OCI-LY3 (cell line): Measurements from ENCODE around the gene FCF1.

ENCODE experiments used
- H2AFZ ChIP-seq: fragments of 200-600, 300-600 bp; shearing (Covaris generic); 2 replicates; pipeline ENCODE4 v1.6.0; 2014; ENCODE audit warnings: antibody characterized with exemption, low read depth, low read length
- H3K27ac ChIP-seq: fragments of 200-600, 300-600 bp; sonication (generic); 2 replicates; pipeline ENCODE4 v1.5.1; 2014; ENCODE audit warnings: mild to moderate bottlenecking, low read length, moderate library complexity, mixed read lengths
- H3K27me3 ChIP-seq: fragments of 200-600, 300-600 bp; sonication (generic); 2 replicates; pipeline ENCODE4 v1.6.1; 2014; ENCODE audit warnings: low read depth, low read length, mixed read lengths
- H3K36me3 ChIP-seq: fragments of 200-600, 300-600 bp; sonication (generic); replicated peaks from 2 replicates; pipeline ENCODE3; 2014; ENCODE audit warnings: low read depth, low read length, mixed read lengths
- H3K4me1 ChIP-seq: fragments of 300-600, 200-600 bp; sonication (generic); 2 replicates; pipeline ENCODE4 v1.6.1; 2014; ENCODE audit warnings: low read length, mixed read lengths
- H3K4me2 ChIP-seq: fragments of 200-600, 300-600 bp; sonication (generic); 2 replicates; pipeline ENCODE4 v1.6.1; 2014; ENCODE audit warnings: low read length, mixed read lengths
- H3K4me3 ChIP-seq: fragments of 300-600, 200-600 bp; sonication (generic); 2 replicates; pipeline ENCODE4 v1.5.1; 2014; ENCODE audit warnings: antibody characterized with exemption, mild to moderate bottlenecking, low read length, moderate library complexity
- H3K79me2 ChIP-seq: fragments of 300-600, 200-600 bp; shearing (Covaris generic); 2 replicates; pipeline ENCODE4 v1.6.1; 2014; ENCODE audit warnings: mild to moderate bottlenecking, low read length, mixed read lengths
- H3K9ac ChIP-seq: fragments of 300-600, 200-600 bp; shearing (Covaris generic); 2 replicates; pipeline ENCODE4 v1.6.0; 2014; ENCODE audit warnings: mild to moderate bottlenecking, low read length, moderate library complexity
- H3K9me3 ChIP-seq: fragments of 200-600, 300-600 bp; shearing (Covaris generic); 2 replicates; pipeline ENCODE4 v1.6.1; 2014; ENCODE audit warnings: low read length, mixed read lengths; ENCODE audit not compliant: insufficient read depth
- H4K20me1 ChIP-seq: fragments of 200-600, 300-600 bp; sonication (generic); 2 replicates; pipeline ENCODE4 v1.6.1; 2016; ENCODE audit warnings: low read length, mixed read lengths; ENCODE audit not compliant: insufficient read depth
- EZH2phosphoT487 ChIP-seq: fragments of 200-600 bp; shearing (Covaris generic); IDR thresholded peaks from 2 replicates; pipeline ENCODE4 v1.6.1; 2018; ENCODE audit warnings: antibody characterized with exemption, mixed run types, low read depth
- TF ChIP-seq, protein P1 (sequence below): fragments of 200-600, 300-600 bp; sonication (generic); IDR thresholded peaks from 2 replicates; pipeline ENCODE4 v1.5.1; 2014; ENCODE audit warnings: antibody characterized with exemption, low read length, low read depth

Gene FCF1

GRCh38 chr14:74732387-74732786, 19.4 kb downstream of the FCF1 start:
- no peak overlapping the region for H3K4me2 ChIP-seq
- H3K27ac ChIP-seq: no peak overlapping the region
- no peaks in the 10 kb centered on the region for H3K27me3 ChIP-seq
- H3K4me1 ChIP-seq: no peaks in the 10 kb centered on the region
- no peak overlapping the region for H2AFZ ChIP-seq
- no peaks in the 10 kb centered on the region for H3K9me3 ChIP-seq
- TF ChIP-seq EZH2phosphoT487: no peak
- TF ChIP-seq, protein P1, sequence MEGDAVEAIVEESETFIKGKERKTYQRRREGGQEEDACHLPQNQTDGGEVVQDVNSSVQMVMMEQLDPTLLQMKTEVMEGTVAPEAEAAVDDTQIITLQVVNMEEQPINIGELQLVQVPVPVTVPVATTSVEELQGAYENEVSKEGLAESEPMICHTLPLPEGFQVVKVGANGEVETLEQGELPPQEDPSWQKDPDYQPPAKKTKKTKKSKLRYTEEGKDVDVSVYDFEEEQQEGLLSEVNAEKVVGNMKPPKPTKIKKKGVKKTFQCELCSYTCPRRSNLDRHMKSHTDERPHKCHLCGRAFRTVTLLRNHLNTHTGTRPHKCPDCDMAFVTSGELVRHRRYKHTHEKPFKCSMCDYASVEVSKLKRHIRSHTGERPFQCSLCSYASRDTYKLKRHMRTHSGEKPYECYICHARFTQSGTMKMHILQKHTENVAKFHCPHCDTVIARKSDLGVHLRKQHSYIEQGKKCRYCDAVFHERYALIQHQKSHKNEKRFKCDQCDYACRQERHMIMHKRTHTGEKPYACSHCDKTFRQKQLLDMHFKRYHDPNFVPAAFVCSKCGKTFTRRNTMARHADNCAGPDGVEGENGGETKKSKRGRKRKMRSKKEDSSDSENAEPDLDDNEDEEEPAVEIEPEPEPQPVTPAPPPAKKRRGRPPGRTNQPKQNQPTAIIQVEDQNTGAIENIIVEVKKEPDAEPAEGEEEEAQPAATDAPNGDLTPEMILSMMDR: no peak
- H3K36me3 ChIP-seq: peaks cover 23% of the 10 kb centered on the region
- no peak overlapping the region for H3K9ac ChIP-seq
- no peak overlapping the region for H3K4me3 ChIP-seq
- H4K20me1 ChIP-seq: no peaks in the 10 kb centered on the region
- H3K79me2 ChIP-seq: no peaks in the 10 kb centered on the region

DNA sequence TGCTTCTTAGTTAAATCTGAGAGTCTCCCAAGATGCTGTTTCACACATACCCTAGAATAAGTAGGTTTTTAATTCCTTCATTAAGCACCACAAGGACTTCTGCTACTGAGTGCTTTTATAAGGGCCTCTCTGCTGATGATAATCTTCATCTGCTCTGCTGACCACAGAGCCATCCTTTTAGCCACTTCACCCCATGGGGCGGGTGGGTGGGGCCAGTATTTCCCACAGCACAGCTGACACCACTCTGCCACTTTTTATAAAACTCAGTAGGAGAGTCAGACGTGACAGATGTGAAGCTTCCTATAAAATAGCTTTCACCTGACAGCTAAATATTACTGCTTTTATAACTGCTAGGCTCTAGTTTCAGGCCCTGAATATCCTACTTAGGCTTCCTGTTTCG, 20.3 kb downstream of the FCF1 start:
- Histone ChIP-seq H3K9ac (no peak overlapping the region), H2AFZ (no peak overlapping the region), H3K79me2 (no peaks in the 10 kb centered on the region), H3K27me3 (no peaks in the 10 kb centered on the region), H3K36me3 (peaks cover 25% of the 10 kb centered on the region), H4K20me1 (no peaks in the 10 kb centered on the region), H3K27ac (no peak overlapping the region), H3K4me2 (no peak overlapping the region), H3K4me3 (no peak overlapping the region), H3K9me3 (no peaks in the 10 kb centered on the region), H3K4me1 (no peaks in the 10 kb centered on the region)
- no peak for TF ChIP-seq EZH2phosphoT487
- TF ChIP-seq, protein P1: no peak

- no peak overlapping the region for H3K9ac ChIP-seq
- H4K20me1 ChIP-seq: no peaks in the 10 kb centered on the region
- peaks cover 31% of the 10 kb centered on the region for H3K36me3 ChIP-seq
- H3K27me3 ChIP-seq: no peaks in the 10 kb centered on the region
- H3K9me3 ChIP-seq: no peaks in the 10 kb centered on the region
- H3K79me2 ChIP-seq: no peaks in the 10 kb centered on the region
- H3K4me3 ChIP-seq: no peak overlapping the region
- H2AFZ ChIP-seq: no peak overlapping the region
- TF ChIP-seq, protein P1: no peak
- no peak for TF ChIP-seq EZH2phosphoT487
- H3K27ac ChIP-seq: no peak overlapping the region
- H3K4me1 ChIP-seq: no peaks in the 10 kb centered on the region
- no peak overlapping the region for H3K4me2 ChIP-seq
These were observed 22.2 kb downstream of the FCF1 start for GRCh38 chr14:74735125-74735524.

GRCh38 chr14:74737753-74738325, 24.9 kb downstream of the FCF1 start:
- no peaks in the 10 kb centered on the region for H3K9me3 ChIP-seq
- no peaks in the 10 kb centered on the region for H3K4me1 ChIP-seq
- no peaks in the 10 kb centered on the region for H3K79me2 ChIP-seq
- no peak for TF ChIP-seq EZH2phosphoT487
- TF ChIP-seq, protein P1: no peak
- no peak overlapping the region for H3K9ac ChIP-seq
- no peak overlapping the region for H2AFZ ChIP-seq
- peaks cover 24% of the 10 kb centered on the region for H3K36me3 ChIP-seq
- H4K20me1 ChIP-seq: no peaks in the 10 kb centered on the region
- no peak overlapping the region for H3K4me3 ChIP-seq
- no peak overlapping the region for H3K27ac ChIP-seq
- no peaks in the 10 kb centered on the region for H3K27me3 ChIP-seq
- H3K4me2 ChIP-seq: no peak overlapping the region
